ENCODE data around the gene ZFAND6.
"Not testable (repeated sequence)": the region's sequence is repeated elsewhere in the genome, so short reads cannot be mapped to it uniquely, and the experiment has no call there.

The ZFAND6 gene

DNA sequence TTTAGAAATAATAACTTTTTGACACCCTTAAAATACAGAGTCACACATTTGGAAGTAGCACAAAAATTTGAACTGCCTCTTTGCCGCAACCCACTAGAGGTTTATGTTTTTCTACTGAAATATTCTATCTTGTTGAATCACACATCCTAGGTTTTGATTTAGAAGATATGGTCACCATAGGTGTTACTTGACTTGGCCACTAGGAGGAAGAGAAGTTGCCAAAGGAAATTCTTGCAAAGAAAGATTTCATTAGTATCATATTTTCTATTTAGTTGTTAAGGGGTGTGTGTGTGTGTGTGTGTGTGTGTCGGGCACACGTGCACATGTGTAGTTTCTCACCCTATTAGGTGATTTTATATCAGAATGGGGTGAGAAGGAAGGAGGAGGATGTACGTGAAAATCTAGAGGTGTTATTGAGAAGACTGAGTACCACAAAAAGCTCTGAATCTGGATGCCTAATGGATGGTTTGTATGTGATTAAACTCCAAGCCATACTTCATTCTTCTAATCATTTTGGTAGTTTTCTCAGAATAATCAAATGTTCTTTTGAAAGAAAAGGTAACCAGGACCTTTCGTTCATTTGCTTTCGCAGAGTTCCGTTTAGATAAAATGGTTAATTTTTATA lies 31.5 kb downstream of the ZFAND6 start:
- Histone ChIP-seq H3K9me3 (ENCODE audit: low read length) (peaks cover 6% of the 10 kb centered on the region), H3K36me3 (ENCODE audit: insufficient read depth, low read length) (peaks cover 3% of the 10 kb centered on the region), H3K4me1 (ENCODE audit: insufficient read depth, low read length) (peaks cover 7% of the 10 kb centered on the region), H3K4me3 (ENCODE audit: low read length) (no peak overlapping the region), H3K27me3 (ENCODE audit: insufficient read depth, low read length) (no peaks in the 10 kb centered on the region), H2AFZ (ENCODE audit: low read depth, low read length) (no peak overlapping the region)

DNA sequence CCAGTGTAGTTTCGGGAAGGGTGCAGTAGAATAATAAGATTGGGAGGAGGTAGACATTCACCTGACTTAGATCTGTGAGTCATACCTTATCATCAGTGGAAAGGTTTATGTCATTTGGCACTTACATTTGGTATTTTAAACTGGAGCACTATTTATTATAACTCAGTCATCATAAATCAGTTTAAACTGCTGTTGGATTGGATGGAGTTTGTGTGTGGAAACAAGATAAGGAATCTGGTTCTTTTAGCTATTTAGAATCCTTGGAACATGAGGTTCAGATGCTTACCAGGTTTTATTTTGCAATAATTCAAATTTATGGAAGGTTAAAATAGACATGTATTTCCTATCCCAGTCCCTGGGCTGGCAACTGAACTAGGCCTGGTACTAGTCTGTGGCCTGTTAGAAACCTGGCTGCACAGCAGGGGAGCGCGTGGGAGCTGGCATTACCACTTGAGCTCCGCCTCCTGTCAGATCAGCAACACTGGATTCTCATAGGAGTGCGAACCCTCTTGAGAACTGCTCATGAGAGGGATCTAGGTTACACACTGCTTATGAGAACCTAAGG lies 34.5 kb downstream of the ZFAND6 start:
- H3K4me1 ChIP-seq (ENCODE audit: insufficient read depth, low read length) = peaks cover 7% of the 10 kb centered on the region
- no peaks in the 10 kb centered on the region for H3K36me3 ChIP-seq (ENCODE audit: insufficient read depth, low read length)
- no peak overlapping the region for H2AFZ ChIP-seq (ENCODE audit: low read depth, low read length)
- no peaks in the 10 kb centered on the region for H3K27me3 ChIP-seq (ENCODE audit: insufficient read depth, low read length)
- H3K4me3 ChIP-seq (ENCODE audit: low read length) = no peak overlapping the region
- peaks cover 5% of the 10 kb centered on the region for H3K9me3 ChIP-seq (ENCODE audit: low read length)

DNA sequence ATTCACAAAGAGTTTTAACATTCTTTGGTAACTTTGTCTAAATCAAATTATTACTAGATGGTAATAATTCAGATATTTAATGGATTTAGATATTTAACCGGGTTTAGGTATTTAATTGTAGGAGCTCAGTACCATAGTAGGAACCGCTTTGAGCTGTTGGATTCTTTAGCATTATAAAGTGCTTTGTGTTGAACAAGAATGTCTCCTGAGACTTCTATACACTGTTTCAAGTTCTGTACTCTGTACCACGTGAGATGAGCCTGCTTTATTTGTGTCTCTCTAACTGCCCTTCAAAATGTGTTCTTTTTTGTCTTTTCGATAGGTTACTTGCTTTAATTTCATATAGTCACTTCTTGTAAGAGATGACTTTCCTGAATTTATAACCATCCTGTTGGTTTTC lies 36.0 kb downstream of the ZFAND6 start:
- Histone ChIP-seq H3K27me3 (ENCODE audit: insufficient read depth, low read length) (no peaks in the 10 kb centered on the region), H3K4me1 (ENCODE audit: insufficient read depth, low read length) (peaks cover 7% of the 10 kb centered on the region), H3K36me3 (ENCODE audit: insufficient read depth, low read length) (no peaks in the 10 kb centered on the region), H3K9me3 (ENCODE audit: low read length) (peaks cover 2% of the 10 kb centered on the region), H3K4me3 (ENCODE audit: low read length) (no peak overlapping the region), H2AFZ (ENCODE audit: low read depth, low read length) (no peak overlapping the region)

DNA sequence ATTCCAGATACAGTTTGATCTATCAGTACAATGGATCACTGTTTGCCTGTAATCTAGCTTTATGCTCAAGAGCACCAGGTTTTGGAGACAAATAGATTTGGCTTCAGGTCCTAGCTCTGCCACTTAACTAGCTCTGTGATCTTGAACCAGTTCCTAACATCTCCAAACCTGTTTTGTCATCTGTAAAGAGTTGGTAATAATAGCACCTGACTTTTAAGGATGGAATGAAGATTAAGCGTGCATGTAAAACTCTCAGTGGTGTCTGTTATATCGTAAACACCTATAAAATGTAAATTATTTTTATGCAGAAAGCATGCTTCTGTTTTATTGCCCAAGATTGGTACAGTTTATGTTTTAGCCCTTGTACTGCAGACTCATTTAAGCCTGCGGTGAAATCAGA lies 36.5 kb downstream of the ZFAND6 start:
- peaks cover 2% of the 10 kb centered on the region for H3K9me3 ChIP-seq (ENCODE audit: low read length)
- H2AFZ ChIP-seq (ENCODE audit: low read depth, low read length) = no peak overlapping the region
- H3K4me1 ChIP-seq (ENCODE audit: insufficient read depth, low read length) = peaks cover 7% of the 10 kb centered on the region
- H3K27me3 ChIP-seq (ENCODE audit: insufficient read depth, low read length) = no peaks in the 10 kb centered on the region
- no peak overlapping the region for H3K4me3 ChIP-seq (ENCODE audit: low read length)
- no peaks in the 10 kb centered on the region for H3K36me3 ChIP-seq (ENCODE audit: insufficient read depth, low read length)

DNA sequence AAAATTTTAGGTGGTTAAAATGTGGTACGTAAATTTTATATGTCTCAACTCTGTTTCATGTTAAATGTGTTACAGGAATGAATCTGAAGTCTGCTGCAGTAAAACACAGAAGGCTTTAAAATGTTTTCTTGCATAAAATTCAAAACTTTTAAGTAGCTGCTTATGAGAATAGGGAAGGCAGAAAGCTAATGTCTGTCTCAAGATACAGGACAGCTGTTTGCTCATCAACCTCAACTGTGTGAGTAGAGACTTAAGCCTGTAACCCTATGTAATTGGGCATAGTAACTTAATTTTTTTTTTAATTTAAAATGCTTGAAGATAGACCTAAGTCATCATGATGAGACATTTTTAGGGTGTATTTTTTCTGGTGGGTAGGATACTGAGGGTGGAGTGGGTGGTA lies 38.9 kb downstream of the ZFAND6 start:
- Histone ChIP-seq H3K4me1 (ENCODE audit: insufficient read depth, low read length) (peaks cover 7% of the 10 kb centered on the region), H3K4me3 (ENCODE audit: low read length) (no peak overlapping the region), H2AFZ (ENCODE audit: low read depth, low read length) (no peak overlapping the region), H3K36me3 (ENCODE audit: insufficient read depth, low read length) (no peaks in the 10 kb centered on the region), H3K9me3 (ENCODE audit: low read length) (peaks cover 2% of the 10 kb centered on the region), H3K27me3 (ENCODE audit: insufficient read depth, low read length) (no peaks in the 10 kb centered on the region)

DNA sequence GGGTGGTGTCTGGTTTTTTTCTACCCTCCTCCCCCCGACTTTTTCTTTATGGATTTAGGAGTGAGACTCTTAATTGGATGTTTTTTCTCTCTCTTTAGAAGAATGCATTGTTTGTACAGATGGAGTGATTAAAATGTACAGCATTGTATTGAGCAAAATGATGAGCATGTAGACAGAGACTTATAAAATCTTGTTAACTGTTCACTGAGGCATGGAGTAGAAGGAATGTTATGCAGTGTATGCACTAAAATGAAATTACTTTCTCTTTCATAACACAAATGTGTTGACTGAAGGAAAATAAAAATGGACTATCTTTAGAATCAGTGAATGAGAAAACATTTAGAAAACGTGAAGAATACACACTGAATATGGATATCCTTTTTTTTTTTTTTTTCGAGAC lies 39.8 kb downstream of the ZFAND6 start:
- Histone ChIP-seq H3K27me3 (ENCODE audit: insufficient read depth, low read length) (no peaks in the 10 kb centered on the region), H3K4me3 (ENCODE audit: low read length) (no peak overlapping the region)

DNA sequence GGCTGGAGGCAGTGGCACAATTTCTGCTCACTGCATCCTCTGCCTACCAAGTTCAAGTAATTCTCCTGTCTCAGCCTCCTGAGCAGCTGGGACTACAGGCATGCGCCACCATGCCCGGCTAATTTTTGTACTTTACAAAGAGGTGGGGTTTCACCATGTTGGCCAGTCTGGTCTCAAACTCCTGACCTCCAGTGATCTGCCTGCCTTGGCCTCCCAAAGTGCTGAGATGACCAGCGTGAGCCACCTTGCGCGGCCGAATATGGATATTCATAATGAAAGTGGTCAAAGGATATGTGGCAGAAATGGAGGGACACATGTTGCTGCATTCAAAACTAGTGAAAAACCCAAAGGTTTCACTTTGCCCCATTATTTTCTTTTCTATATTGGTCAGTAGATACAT lies 40.2 kb downstream of the ZFAND6 start:
- H3K36me3 ChIP-seq (ENCODE audit: insufficient read depth, low read length); H3K4me1 ChIP-seq (ENCODE audit: insufficient read depth, low read length); H3K27me3 ChIP-seq (ENCODE audit: insufficient read depth, low read length); H3K4me3 ChIP-seq (ENCODE audit: low read length); H2AFZ ChIP-seq (ENCODE audit: low read depth, low read length); H3K9me3 ChIP-seq (ENCODE audit: low read length): not testable (repeated sequence)

More for the DNA sequence above, 39.8 kb downstream of the ZFAND6 start:
- Histone ChIP-seq H3K36me3 (ENCODE audit: insufficient read depth, low read length) (no peaks in the 10 kb centered on the region), H3K9me3 (ENCODE audit: low read length) (peaks cover 2% of the 10 kb centered on the region), H3K4me1 (ENCODE audit: insufficient read depth, low read length) (peaks cover 7% of the 10 kb centered on the region), H2AFZ (ENCODE audit: low read depth, low read length) (no peak overlapping the region)

DNA sequence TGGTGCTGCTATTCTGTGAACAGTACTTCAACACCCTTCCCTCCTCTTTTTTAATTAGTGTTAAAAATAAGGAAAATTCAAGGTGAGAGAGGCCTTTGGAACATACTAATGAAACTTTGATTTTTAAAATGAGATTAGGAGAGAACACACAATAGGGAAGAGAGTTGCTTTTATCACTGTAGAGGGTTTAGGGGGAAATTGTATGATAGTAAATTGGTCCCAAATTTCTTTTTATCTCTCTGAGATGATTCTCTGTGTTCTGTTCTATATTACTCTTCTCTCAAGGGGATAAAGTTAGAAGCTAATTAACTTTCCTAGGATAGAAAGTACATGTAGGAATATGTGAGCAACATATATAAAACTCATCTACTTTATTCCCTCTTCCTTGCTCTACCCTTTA lies 40.8 kb downstream of the ZFAND6 start:
- Histone ChIP-seq H3K36me3 (ENCODE audit: insufficient read depth, low read length) (no peaks in the 10 kb centered on the region), H3K27me3 (ENCODE audit: insufficient read depth, low read length) (no peaks in the 10 kb centered on the region), H3K4me3 (ENCODE audit: low read length) (no peak overlapping the region), H3K9me3 (ENCODE audit: low read length) (peaks cover 2% of the 10 kb centered on the region), H2AFZ (ENCODE audit: low read depth, low read length) (no peak overlapping the region), H3K4me1 (ENCODE audit: insufficient read depth, low read length) (peaks cover 5% of the 10 kb centered on the region)

DNA sequence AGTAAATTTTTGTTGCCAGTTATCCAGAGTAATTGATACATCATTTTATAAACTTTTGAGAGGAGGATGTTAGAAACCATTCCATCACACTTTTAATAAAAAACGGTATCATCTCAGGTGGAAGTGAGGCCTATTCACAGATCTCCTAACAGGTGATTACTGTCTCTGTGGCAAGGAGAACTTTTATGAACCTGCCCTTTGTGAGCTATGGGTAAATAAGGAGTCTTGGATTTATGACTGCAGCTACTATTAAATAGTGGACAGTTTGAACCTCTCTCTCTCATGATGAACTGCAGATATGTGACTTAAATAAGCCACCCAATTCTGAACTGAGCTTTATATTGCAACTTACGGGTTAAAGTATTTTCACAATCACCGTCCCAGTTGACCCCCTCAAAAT lies 45.7 kb downstream of the ZFAND6 start:
- Histone ChIP-seq H3K4me3 (ENCODE audit: low read length) (no peak overlapping the region), H3K4me1 (ENCODE audit: insufficient read depth, low read length) (no peaks in the 10 kb centered on the region), H3K27me3 (ENCODE audit: insufficient read depth, low read length) (no peaks in the 10 kb centered on the region), H2AFZ (ENCODE audit: low read depth, low read length) (no peak overlapping the region), H3K9me3 (ENCODE audit: low read length) (peaks cover 2% of the 10 kb centered on the region), H3K36me3 (ENCODE audit: insufficient read depth, low read length) (no peaks in the 10 kb centered on the region)

DNA sequence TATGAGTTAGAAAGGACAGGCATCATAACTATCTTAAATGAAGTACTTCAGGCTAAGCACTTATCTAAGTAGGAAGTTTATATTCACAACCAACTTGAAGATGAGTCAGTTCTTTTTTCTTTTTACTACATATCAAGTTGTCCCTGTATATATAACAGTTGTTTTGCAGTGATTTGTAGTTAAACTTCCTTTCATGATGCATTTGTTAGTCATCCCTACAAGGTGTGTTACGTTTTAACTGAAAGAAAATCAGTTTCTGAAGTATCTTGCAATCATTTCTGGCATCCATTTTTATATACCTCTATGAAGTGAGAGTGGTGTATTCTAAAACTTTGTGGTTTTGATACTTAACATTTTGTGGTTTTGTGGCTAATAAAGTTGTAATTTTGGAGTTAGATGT lies 46.1 kb downstream of the ZFAND6 start:
- Histone ChIP-seq H3K9me3 (ENCODE audit: low read length) (peaks cover 2% of the 10 kb centered on the region), H3K4me1 (ENCODE audit: insufficient read depth, low read length) (no peaks in the 10 kb centered on the region), H2AFZ (ENCODE audit: low read depth, low read length) (no peak overlapping the region), H3K36me3 (ENCODE audit: insufficient read depth, low read length) (no peaks in the 10 kb centered on the region), H3K4me3 (ENCODE audit: low read length) (no peak overlapping the region), H3K27me3 (ENCODE audit: insufficient read depth, low read length) (no peaks in the 10 kb centered on the region)

DNA sequence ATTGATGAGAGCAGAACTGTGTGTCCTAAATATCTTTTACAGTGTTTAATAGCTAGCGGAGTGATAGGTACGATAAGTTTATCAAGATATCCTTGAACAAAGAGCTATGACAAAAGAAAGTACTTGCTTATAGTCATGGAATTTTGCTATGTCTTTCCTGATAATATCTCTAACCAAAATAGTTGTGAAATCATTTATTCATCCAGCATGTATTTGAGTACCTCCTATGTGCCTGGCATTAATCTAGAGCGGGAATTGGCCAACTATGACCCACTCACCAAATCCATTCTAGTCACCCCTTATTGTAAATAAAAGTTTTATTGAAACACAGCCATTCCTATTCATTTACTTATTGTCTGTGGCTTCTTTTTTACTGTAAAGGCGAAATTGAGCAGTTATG lies 46.6 kb downstream of the ZFAND6 start:
- no peaks in the 10 kb centered on the region for H3K27me3 ChIP-seq (ENCODE audit: insufficient read depth, low read length)
- no peaks in the 10 kb centered on the region for H3K36me3 ChIP-seq (ENCODE audit: insufficient read depth, low read length)
- no peak overlapping the region for H3K4me3 ChIP-seq (ENCODE audit: low read length)
- H3K9me3 ChIP-seq (ENCODE audit: low read length) = peaks cover 2% of the 10 kb centered on the region
- no peaks in the 10 kb centered on the region for H3K4me1 ChIP-seq (ENCODE audit: insufficient read depth, low read length)
- no peak overlapping the region for H2AFZ ChIP-seq (ENCODE audit: low read depth, low read length)

DNA sequence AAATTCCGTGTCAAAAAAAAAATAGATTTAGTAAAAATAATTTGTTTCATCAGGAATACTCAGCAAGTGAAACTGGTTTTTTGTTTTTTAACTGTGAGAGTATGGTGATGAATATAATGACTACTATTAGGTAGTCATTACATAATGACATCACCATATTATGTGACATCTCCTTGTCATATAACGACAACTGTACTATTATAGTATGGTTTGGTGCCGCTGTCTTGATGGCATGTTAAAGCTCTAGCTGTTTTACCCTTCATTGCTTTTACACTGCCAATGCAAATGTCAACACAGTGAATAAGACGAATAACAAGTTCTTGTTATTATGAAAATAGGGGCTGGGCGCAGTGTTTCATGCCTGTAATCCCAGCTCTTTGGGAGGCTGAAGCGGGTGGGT lies 47.7 kb downstream of the ZFAND6 start:
- Histone ChIP-seq H3K27me3 (ENCODE audit: insufficient read depth, low read length) (no peaks in the 10 kb centered on the region), H3K4me3 (ENCODE audit: low read length) (no peak overlapping the region), H2AFZ (ENCODE audit: low read depth, low read length) (no peak overlapping the region), H3K4me1 (ENCODE audit: insufficient read depth, low read length) (no peaks in the 10 kb centered on the region), H3K36me3 (ENCODE audit: insufficient read depth, low read length) (no peaks in the 10 kb centered on the region), H3K9me3 (ENCODE audit: low read length) (peaks cover 2% of the 10 kb centered on the region)

DNA sequence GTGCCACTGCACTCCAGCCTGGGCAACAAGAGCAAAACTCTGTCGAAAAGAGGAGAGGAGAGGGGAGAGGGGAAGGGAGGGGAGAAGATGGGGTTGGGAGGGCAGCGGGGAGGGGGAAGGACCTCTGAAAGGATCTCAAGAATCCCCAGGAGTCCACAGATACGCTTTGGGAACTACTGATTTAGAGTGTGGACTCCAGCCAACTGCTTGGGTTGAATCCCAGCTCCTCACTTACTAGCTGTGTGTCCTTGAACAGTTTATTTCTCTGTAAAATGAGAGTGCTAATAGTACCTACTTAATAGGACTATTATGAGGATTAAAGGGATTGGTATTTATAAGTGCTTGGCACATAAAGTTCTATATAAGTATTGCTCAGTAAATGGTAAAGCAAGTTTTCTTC lies 48.3 kb downstream of the ZFAND6 start:
- H3K27me3 ChIP-seq (ENCODE audit: insufficient read depth, low read length) = no peaks in the 10 kb centered on the region
- no peaks in the 10 kb centered on the region for H3K36me3 ChIP-seq (ENCODE audit: insufficient read depth, low read length)
- peaks cover 2% of the 10 kb centered on the region for H3K9me3 ChIP-seq (ENCODE audit: low read length)
- no peak overlapping the region for H3K4me3 ChIP-seq (ENCODE audit: low read length)
- H3K4me1 ChIP-seq (ENCODE audit: insufficient read depth, low read length) = no peaks in the 10 kb centered on the region
- H2AFZ ChIP-seq (ENCODE audit: low read depth, low read length) = no peak overlapping the region

DNA sequence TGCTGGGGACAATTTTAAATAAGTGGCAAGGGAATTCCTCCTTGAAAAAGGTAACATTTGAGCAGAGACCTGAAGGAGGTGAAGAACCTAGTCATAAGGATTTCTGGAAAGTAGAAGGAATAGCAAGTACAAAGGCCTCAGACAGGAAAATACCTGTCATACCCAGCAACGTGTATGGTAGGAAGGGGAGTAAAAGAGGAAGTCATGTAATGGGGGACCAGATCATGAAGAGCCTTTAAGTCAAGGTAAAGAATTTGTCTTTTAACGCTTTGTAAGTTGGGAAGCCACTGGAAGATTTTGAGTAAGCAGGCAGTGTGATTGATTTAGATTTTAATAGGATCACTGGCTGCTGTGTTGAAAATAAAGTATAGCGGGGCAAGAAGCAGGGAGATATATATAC lies 49.9 kb downstream of the ZFAND6 start:
- no peaks in the 10 kb centered on the region for H3K27me3 ChIP-seq (ENCODE audit: insufficient read depth, low read length)

More for the DNA sequence above, 49.9 kb downstream of the ZFAND6 start:
- Histone ChIP-seq H3K4me3 (ENCODE audit: low read length) (no peak overlapping the region), H3K4me1 (ENCODE audit: insufficient read depth, low read length) (no peaks in the 10 kb centered on the region), H3K9me3 (ENCODE audit: low read length) (no peaks in the 10 kb centered on the region), H3K36me3 (ENCODE audit: insufficient read depth, low read length) (no peaks in the 10 kb centered on the region), H2AFZ (ENCODE audit: low read depth, low read length) (no peak overlapping the region)
